MM.1S (cell line): ENCODE results near the gene RPS15A.

ENCODE experiments used
- DNase-seq: peaks from one replicate; pipeline ENCODE4 v3.0.0-alpha.2; 2015
- H2AFZ ChIP-seq: fragments of 300-600 bp; sonication (generic); 2 replicates; pipeline ENCODE4 v1.6.0; 2016; ENCODE audit warnings: antibody characterized with exemption, low read length
- H3F3A ChIP-seq: fragments of 300-600 bp; sonication (generic); 2 replicates; pipeline ENCODE4 v1.6.1; 2016; ENCODE audit warnings: mild to moderate bottlenecking, antibody characterized with exemption, low read length, moderate library complexity, mixed read lengths; ENCODE audit not compliant: insufficient read depth
- H3K27ac ChIP-seq: fragments of 300-600 bp; sonication (generic); 2 replicates; pipeline ENCODE4 v1.5.1; 2016; ENCODE audit warnings: mild to moderate bottlenecking, low read length
- H3K27me3 ChIP-seq: fragments of 300-600 bp; sonication (generic); replicated peaks from 2 replicates; pipeline ENCODE4 v1.6.0; 2016; ENCODE audit warnings: low read length; ENCODE audit not compliant: insufficient read depth
- H3K36me3 ChIP-seq: fragments of 300-600 bp; sonication (generic); replicated peaks from 2 replicates; pipeline ENCODE4 v1.6.1; 2016; ENCODE audit warnings: mild to moderate bottlenecking, low read length, mixed read lengths; ENCODE audit not compliant: insufficient read depth
- H3K4me1 ChIP-seq: fragments of 300-600 bp; sonication (generic); 2 replicates; pipeline ENCODE4 v1.6.1; 2016; ENCODE audit warnings: low read length, mixed read lengths
- H3K4me2 ChIP-seq: fragments of 300-600 bp; sonication (generic); 2 replicates; pipeline ENCODE4 v1.6.0; 2016; ENCODE audit warnings: low read depth, low read length
- H3K4me3 ChIP-seq: fragments of 300-600 bp; sonication (generic); 2 replicates; pipeline ENCODE4 v1.5.1; 2016; ENCODE audit warnings: low read length, mixed read lengths
- H3K79me2 ChIP-seq: fragments of 300-600 bp; sonication (generic); 2 replicates; pipeline ENCODE4 v1.6.1; 2016; ENCODE audit warnings: mixed run types, low read length, mixed read lengths
- H3K9ac ChIP-seq: fragments of 300-600 bp; sonication (generic); 2 replicates; pipeline ENCODE4 v1.6.1; 2016; ENCODE audit warnings: low read length, mixed read lengths
- H3K9me2 ChIP-seq: fragments of 300-600 bp; sonication (generic); replicated peaks from 2 replicates; pipeline ENCODE4 v1.6.1; 2016; ENCODE audit warnings: mild to moderate bottlenecking, low read length, mixed read lengths; ENCODE audit not compliant: insufficient read depth
- H3K9me3 ChIP-seq: fragments of 300-600 bp; sonication (generic); replicated peaks from 2 replicates; pipeline ENCODE4 v1.6.1; 2016; ENCODE audit warnings: mild to moderate bottlenecking, low read length, mixed read lengths; ENCODE audit not compliant: insufficient read depth
- H4K20me1 ChIP-seq: fragments of 300-600 bp; sonication (generic); 2 replicates; pipeline ENCODE4 v1.6.1; 2016; ENCODE audit warnings: mild to moderate bottlenecking, low read length, moderate library complexity, mixed read lengths; ENCODE audit not compliant: insufficient read depth
- EZH2 ChIP-seq: fragments of 300-600 bp; sonication (generic); optimal IDR thresholded peaks from 2 replicates; pipeline ENCODE3; 2017; ENCODE audit warnings: low read depth, mild to moderate bottlenecking, antibody characterized with exemption, low read length, mixed read lengths
- EZH2phosphoT487 ChIP-seq: fragments of 300-600 bp; sonication (generic); IDR thresholded peaks from 2 replicates; pipeline ENCODE4 v1.6.1; 2018; ENCODE audit warnings: antibody characterized with exemption, low read length
- TF ChIP-seq, protein P1 (sequence below): fragments of 300-600 bp; sonication (generic); IDR thresholded peaks from 2 replicates; pipeline ENCODE4 v1.5.1; 2016; ENCODE audit warnings: antibody characterized with exemption, low read length, mixed read lengths

Gene RPS15A

DNA sequence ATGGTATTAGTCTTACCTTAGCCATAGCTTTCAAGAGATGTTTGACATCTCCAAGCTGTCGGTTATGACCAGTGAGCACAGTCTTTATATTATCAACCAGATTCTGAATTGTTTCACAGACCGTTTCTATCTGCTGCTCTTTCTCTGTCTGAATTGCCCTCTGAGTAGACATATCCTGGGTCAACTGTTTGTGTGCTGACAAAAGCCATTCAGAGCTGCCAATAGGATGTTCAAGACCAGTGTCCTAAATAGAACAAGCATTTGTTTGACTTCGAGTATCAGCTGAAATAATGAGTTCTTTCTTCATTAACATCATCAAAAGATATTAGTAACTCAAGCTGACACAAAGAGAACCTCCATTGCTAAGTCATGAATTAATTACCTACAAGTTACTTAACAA is 26.2 kb upstream of the RPS15A start:
- Histone ChIP-seq H3K4me1 (no peaks in the 10 kb centered on the region), H3K9ac (no peak overlapping the region), H3K4me3 (no peak overlapping the region), H3F3A (no peaks in the 10 kb centered on the region), H3K27ac (no peak overlapping the region), H3K27me3 (no peaks in the 10 kb centered on the region), H3K9me3 (no peaks in the 10 kb centered on the region), H3K36me3 (peaks cover 26% of the 10 kb centered on the region; the same call in 1 of the 2 replicates), H3K4me2 (no peak overlapping the region), H4K20me1 (0 out of 2 replicates have a peak, but pooled peaks cover 2% of the 10 kb centered on the region), H2AFZ (no peak overlapping the region), H3K79me2 (peaks cover 6% of the 10 kb centered on the region), H3K9me2 (no peaks in the 10 kb centered on the region)
- no peak for DNase-seq
- TF ChIP-seq, protein P1, sequence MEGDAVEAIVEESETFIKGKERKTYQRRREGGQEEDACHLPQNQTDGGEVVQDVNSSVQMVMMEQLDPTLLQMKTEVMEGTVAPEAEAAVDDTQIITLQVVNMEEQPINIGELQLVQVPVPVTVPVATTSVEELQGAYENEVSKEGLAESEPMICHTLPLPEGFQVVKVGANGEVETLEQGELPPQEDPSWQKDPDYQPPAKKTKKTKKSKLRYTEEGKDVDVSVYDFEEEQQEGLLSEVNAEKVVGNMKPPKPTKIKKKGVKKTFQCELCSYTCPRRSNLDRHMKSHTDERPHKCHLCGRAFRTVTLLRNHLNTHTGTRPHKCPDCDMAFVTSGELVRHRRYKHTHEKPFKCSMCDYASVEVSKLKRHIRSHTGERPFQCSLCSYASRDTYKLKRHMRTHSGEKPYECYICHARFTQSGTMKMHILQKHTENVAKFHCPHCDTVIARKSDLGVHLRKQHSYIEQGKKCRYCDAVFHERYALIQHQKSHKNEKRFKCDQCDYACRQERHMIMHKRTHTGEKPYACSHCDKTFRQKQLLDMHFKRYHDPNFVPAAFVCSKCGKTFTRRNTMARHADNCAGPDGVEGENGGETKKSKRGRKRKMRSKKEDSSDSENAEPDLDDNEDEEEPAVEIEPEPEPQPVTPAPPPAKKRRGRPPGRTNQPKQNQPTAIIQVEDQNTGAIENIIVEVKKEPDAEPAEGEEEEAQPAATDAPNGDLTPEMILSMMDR = no peak
- TF ChIP-seq EZH2phosphoT487 (no peak), EZH2 (no peak)

DNA sequence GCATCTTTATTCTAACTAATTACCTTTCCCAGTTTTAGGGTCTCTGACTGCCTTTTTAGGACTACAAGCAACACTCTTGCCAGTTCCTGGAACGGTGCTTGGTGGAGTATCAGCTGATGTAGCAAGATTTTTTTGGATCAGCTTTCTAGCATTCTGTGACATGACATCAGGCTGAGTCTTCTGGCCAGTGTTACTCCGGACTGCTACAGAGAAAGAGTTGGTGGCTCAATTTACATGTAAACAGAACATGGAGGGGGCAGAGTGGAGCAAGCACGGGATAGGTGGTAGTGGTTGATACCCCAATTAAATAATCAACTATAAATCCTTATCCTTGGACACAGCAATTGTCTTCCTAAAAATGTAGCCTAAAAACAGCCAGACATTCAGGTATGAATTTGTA is 21.8 kb upstream of the RPS15A start:
- TF ChIP-seq, protein P1 = no peak
- TF ChIP-seq EZH2phosphoT487 (no peak), EZH2 (no peak)
- H2AFZ ChIP-seq = no peak overlapping the region
- H3K4me2 ChIP-seq = no peak overlapping the region
- no peaks in the 10 kb centered on the region; the same call in 1 of the 2 replicates for H3F3A ChIP-seq
- no peak for DNase-seq
- no peaks in the 10 kb centered on the region for H4K20me1 ChIP-seq
- no peak overlapping the region for H3K4me3 ChIP-seq
- no peaks in the 10 kb centered on the region for H3K27me3 ChIP-seq
- no peaks in the 10 kb centered on the region for H3K4me1 ChIP-seq
- no peaks in the 10 kb centered on the region for H3K9me3 ChIP-seq
- H3K36me3 ChIP-seq = peaks cover 23% of the 10 kb centered on the region; the same call in 1 of the 2 replicates
- H3K9me2 ChIP-seq = no peaks in the 10 kb centered on the region
- no peak overlapping the region for H3K27ac ChIP-seq
- H3K79me2 ChIP-seq = no peaks in the 10 kb centered on the region
- H3K9ac ChIP-seq = no peak overlapping the region

DNA sequence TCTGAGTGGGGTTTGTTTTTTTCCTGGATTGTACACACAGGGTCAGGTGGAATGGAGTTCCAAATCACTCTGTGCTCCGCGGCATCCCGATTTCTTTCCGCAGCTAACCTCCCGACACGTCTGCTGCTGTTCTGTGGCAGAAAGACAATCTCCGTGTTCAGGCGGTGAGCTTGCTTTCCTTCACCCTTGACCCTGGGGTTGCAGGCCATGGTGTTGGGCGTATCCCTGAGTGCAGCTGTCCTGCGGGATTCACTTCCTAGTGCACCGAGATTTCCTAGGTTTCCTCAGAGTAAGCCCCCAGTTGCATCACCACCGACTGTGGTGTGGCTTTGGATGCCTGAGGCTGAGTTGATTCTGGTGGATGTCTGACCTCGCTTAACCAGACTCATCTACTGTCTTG is 19.0 kb upstream of the RPS15A start:
- Histone ChIP-seq H3K27ac (no peak overlapping the region), H3K79me2 (no peaks in the 10 kb centered on the region), H3K27me3 (no peaks in the 10 kb centered on the region), H2AFZ (no peak overlapping the region), H3K4me1 (no peaks in the 10 kb centered on the region), H3F3A (peaks cover 9% of the 10 kb centered on the region; the same call in 1 of the 2 replicates), H3K36me3 (peaks cover 16% of the 10 kb centered on the region; the same call in 1 of the 2 replicates), H4K20me1 (no peaks in the 10 kb centered on the region), H3K4me2 (no peak overlapping the region), H3K9me2 (no peaks in the 10 kb centered on the region), H3K9ac (no peak overlapping the region), H3K4me3 (no peak overlapping the region), H3K9me3 (no peaks in the 10 kb centered on the region)
- no peak for TF ChIP-seq EZH2phosphoT487
- no peak for TF ChIP-seq EZH2
- TF ChIP-seq, protein P1 = no peak
- DNase-seq = no peak
